Kidney tubule cell (primary cell): ENCODE results near the gene RNU1-2.
A peak's percentile ranks its signal among the peaks of the same experiment; 100 is the strongest.
"Not testable (repeated sequence)": the region's sequence is repeated elsewhere in the genome, so short reads cannot be mapped to it uniquely, and the experiment has no call there.

Experiments used
- DNase-seq: peaks from one replicate; pipeline ENCODE4 v3.0.0-alpha.2; 2018; ENCODE audit warnings: low spot score

The RNU1-2 gene

GRCh38 chr1:16888860-16889816 lies 6.6 kb upstream of the RNU1-2 start:
- peak; percentile 96 for DNase-seq

- not testable (repeated sequence) for DNase-seq
Measured at GRCh38 chr1:16890539-16891021, 5.2 kb upstream of the RNU1-2 start.

GRCh38 chr1:16891057-16891456 lies 4.7 kb upstream of the RNU1-2 start:
- not testable (repeated sequence) for DNase-seq

- DNase-seq: not testable (repeated sequence)
Measured at GRCh38 chr1:16892978-16893525, 2.7 kb upstream of the RNU1-2 start.

GRCh38 chr1:16893796-16894195 lies 2.0 kb upstream of the RNU1-2 start:
- not testable (repeated sequence) for DNase-seq

GRCh38 chr1:16894338-16894737 lies 1.4 kb upstream of the RNU1-2 start:
- not testable (repeated sequence) for DNase-seq

GRCh38 chr1:16895233-16895597 lies 565 bp upstream of the RNU1-2 start:
- DNase-seq: not testable (repeated sequence)

GRCh38 chr1:16896316-16897055 lies 706 bp downstream of the RNU1-2 start:
- peak; percentile 97 for DNase-seq

- not testable (repeated sequence) for DNase-seq
Measured at GRCh38 chr1:16897653-16898052, 1.9 kb downstream of the RNU1-2 start.

GRCh38 chr1:16898298-16898697 lies 2.5 kb downstream of the RNU1-2 start:
- not testable (repeated sequence) for DNase-seq

- not testable (repeated sequence) for DNase-seq
Measured at GRCh38 chr1:16899020-16899419, 3.2 kb downstream of the RNU1-2 start.

GRCh38 chr1:16900751-16901150 lies 5.0 kb downstream of the RNU1-2 start:
- no peak for DNase-seq

- DNase-seq: not testable (repeated sequence)
Measured at GRCh38 chr1:16901371-16901770, 5.6 kb downstream of the RNU1-2 start.

GRCh38 chr1:16903054-16903453 lies 7.3 kb downstream of the RNU1-2 start:
- peak; percentile 66 for DNase-seq

GRCh38 chr1:16903458-16903796 lies 7.6 kb downstream of the RNU1-2 start:
- no peak for DNase-seq

GRCh38 chr1:16904560-16905109 lies 8.9 kb downstream of the RNU1-2 start:
- DNase-seq: peak; percentile 96

- DNase-seq: peak; percentile 90
Measured at GRCh38 chr1:16905110-16905867, 9.5 kb downstream of the RNU1-2 start.

GRCh38 chr1:16905868-16906702 lies 10.3 kb downstream of the RNU1-2 start:
- peak; percentile 49 for DNase-seq

GRCh38 chr1:16906873-16907272 lies 11.1 kb downstream of the RNU1-2 start:
- DNase-seq: no peak
